ENCODE measurements around the gene ERC2.

ERC2 gene

DNA sequence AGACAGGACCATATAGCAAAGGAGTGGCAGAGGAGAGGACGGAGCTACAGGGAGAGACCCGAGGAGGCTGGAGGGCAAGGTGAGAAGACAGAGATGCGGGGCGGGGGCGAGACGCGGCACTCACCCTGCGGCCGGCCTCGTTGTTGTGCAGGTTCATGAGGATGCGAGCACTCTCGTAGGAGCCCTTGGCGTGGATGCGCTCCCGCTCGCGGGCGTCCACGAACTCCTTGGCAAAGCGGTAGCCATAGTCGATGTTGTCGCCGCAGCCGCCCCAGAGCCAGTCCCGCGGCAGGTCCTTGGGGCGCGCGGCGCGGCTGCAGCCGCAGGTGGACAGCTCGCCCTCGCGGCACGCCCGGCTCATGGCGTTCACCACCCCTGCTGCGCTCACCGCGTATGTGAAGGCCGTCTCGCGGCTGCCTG is 994.0 kb downstream of the ERC2 start:
- TF ChIP-seq, protein P1, sequence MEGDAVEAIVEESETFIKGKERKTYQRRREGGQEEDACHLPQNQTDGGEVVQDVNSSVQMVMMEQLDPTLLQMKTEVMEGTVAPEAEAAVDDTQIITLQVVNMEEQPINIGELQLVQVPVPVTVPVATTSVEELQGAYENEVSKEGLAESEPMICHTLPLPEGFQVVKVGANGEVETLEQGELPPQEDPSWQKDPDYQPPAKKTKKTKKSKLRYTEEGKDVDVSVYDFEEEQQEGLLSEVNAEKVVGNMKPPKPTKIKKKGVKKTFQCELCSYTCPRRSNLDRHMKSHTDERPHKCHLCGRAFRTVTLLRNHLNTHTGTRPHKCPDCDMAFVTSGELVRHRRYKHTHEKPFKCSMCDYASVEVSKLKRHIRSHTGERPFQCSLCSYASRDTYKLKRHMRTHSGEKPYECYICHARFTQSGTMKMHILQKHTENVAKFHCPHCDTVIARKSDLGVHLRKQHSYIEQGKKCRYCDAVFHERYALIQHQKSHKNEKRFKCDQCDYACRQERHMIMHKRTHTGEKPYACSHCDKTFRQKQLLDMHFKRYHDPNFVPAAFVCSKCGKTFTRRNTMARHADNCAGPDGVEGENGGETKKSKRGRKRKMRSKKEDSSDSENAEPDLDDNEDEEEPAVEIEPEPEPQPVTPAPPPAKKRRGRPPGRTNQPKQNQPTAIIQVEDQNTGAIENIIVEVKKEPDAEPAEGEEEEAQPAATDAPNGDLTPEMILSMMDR (IDR thresholded peaks at IDR 0.05; ENCODE audit: low read depth, low read length, missing control alignments), result no peak
- in situ Hi-C loops (cut with HindIII; ENCODE audit: low sequenced_read_pairs), result no loop called here
- H3K4me3 ChIP-seq (ENCODE audit: low read depth, low read length), result peak overlapping the region; percentile 27
- DNase-seq (ENCODE audit: low read depth), result no peak

DNA sequence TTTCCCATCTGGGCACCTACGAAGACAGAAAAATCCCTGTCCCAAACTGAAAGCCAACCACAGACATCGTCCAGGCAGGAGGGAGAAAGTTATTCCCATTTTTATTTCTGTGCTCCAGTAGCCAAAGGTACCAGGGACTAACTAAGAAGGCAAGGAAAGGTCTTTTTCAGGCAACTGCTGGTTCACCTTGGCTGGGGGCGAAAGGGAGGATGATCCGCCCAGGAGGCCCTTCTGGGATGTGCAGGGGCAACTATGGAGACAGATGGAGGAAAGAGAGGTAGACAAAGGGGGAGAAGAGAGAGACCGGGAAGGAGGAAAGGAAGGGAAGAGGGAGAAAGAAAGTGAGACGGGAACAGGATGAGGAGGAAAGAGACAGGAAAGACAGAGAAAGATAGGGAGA is 994.5 kb downstream of the ERC2 start:
- TF ChIP-seq, protein P1 (IDR thresholded peaks at IDR 0.05; ENCODE audit: low read depth, low read length, missing control alignments), result no peak
- no peak for DNase-seq (ENCODE audit: low read depth)
- H3K4me3 ChIP-seq (ENCODE audit: low read depth, low read length), result peak overlapping the region; percentile 27
- in situ Hi-C loops (cut with HindIII; ENCODE audit: low sequenced_read_pairs), result no loop called here

DNA sequence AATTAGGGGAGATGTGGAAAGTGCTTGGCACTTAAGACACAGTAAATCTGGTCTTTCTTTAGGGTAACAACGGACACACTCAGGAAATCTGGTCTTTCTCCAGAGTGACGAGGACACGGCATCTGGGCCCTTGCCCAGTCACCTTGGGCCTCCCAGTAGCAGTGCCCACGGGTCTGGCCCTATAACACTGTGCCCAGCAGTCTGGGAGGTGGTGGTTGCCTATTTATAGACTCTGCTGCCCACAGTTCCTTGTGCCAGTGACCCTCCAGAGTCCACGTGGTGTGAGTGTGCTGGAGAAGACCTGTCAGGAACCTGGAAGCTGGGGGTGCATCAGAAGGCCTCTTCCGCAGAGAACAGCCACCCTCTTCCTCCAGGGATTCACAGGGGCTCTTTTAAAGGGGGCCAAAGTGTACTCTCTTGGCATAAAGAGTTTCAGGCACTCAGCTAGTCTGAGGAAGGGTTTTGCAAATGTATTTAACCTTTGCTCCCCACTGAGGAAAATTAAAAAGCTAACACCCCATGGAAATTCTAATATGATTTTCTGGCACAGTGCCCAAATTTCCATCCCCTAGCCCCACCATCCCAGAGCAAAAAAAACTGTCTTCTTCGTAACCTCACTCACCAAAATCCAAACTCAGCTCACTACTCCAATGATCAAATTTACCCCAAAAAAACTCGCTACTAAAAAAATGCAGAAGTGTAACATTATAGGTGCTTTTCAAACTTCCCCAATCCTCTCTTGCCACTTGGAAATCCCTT is 996.6 kb downstream of the ERC2 start:
- TF ChIP-seq, protein P1 (IDR thresholded peaks at IDR 0.05; ENCODE audit: low read depth, low read length, missing control alignments), result no peak
- no peak for DNase-seq (ENCODE audit: low read depth)
- no peak overlapping the region for H3K4me3 ChIP-seq (ENCODE audit: low read depth, low read length)
- in situ Hi-C loops (cut with HindIII; ENCODE audit: low sequenced_read_pairs), result no loop called here

DNA sequence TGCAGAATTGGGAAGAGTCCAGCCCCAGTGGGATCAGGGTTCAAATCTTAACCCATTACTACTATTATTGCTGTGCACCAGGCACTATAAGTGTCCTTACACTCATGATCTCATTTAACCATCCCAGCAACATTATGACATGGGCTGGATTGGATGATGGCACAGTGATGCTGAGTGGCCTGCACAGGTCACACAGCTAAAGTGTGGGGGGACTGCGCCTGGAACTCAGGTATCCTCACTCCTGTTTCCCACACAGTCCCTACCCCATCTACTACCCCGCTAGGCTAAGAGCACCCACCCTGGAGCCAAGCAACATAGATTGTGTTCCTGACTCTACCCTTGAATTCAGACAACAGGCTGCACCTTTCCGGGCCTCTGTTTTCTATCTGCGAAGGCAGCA is 997.2 kb downstream of the ERC2 start:
- no peak for DNase-seq (ENCODE audit: low read depth)
- in situ Hi-C loops (cut with HindIII; ENCODE audit: low sequenced_read_pairs), result no loop called here

DNA sequence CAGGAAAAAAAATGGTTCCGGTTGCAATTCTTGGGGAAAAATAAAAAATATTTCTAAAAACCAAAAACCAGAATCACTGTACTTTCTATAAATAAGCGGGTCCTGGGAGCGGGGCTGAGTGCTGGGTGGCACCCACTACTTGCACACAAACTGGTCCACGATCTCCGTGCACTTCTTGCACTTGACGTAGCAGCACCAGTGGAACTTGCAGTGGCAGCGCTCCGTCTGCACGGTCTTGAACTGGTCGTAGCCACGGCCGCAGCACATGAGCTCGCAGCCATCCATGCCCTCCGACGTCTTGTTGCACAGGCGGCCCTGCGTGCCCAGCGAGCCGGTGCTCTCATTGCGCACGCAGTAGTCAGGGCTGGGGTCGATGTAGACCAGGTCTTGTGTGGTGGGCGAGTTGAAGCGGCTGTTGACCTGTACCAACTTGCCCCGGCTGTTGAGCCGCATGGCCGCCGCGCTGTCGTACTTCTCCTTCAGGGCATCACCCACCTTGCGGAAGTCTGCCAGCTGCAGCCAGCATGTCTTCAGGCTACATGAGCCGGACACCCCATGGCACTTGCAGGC is 998.2 kb downstream of the ERC2 start:
- TF ChIP-seq, protein P1 (IDR thresholded peaks at IDR 0.05; ENCODE audit: low read depth, low read length, missing control alignments), result no peak
- no peak for DNase-seq (ENCODE audit: low read depth)
- no peak overlapping the region for H3K4me3 ChIP-seq (ENCODE audit: low read depth, low read length)
- in situ Hi-C loops (cut with HindIII; ENCODE audit: low sequenced_read_pairs), result no loop called here

More for the DNA sequence above, 997.2 kb downstream of the ERC2 start:
- no peak overlapping the region for H3K4me3 ChIP-seq (ENCODE audit: low read depth, low read length)
- TF ChIP-seq, protein P1 (IDR thresholded peaks at IDR 0.05; ENCODE audit: low read depth, low read length, missing control alignments), result no peak

DNA sequence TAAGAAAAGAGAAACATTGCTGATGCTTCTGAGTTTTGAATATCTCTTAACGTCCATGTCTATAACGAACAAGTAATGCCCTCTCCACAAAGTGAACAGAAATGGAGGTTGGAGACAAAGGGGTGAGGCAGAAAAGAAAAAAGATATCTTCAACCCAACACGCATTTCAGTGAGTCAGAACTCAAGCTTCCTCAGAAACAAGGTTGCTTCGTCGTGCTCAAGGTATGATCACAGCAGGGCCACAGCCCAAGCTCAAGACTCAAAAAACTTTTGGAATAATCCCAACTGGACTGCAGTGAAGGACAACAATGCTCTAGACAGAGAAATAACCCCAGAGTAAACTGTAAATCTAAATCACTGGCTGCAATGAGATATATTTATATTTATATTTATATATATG is 1000.0 kb downstream of the ERC2 start:
- DNase-seq (ENCODE audit: low read depth), result no peak
- in situ Hi-C loops (cut with HindIII; ENCODE audit: low sequenced_read_pairs), result no loop called here
- TF ChIP-seq, protein P1 (IDR thresholded peaks at IDR 0.05; ENCODE audit: low read depth, low read length, missing control alignments), result no peak
- no peak overlapping the region for H3K4me3 ChIP-seq (ENCODE audit: low read depth, low read length)

Data from astrocyte of the cerebellum (primary cell).